Mucosa of descending colon (tissue), 3 donors: ENCODE data around the gene PRCC. TPM values are rescaled to one million over a fixed set of nuclear protein-coding genes. Genes with fewer than 3 reads are reported as not detected.

Source experiments
- ATAC-seq: fragments of 200-7000 bp; cut with Tn5 transposase; one replicate; pipeline ENCODE4 v1.9.1; 2020; ENCODE audit warnings: mild to moderate bottlenecking, moderate library complexity
- DNase-seq, 3 donors: peaks; one replicate each; pipeline ENCODE4 v3.0.0-alpha.2; 2020
- H3K36me3 ChIP-seq: fragments of 200-600 bp; one replicate; pipeline ENCODE4 v1.8.0; 2021; ENCODE audit warnings: low read depth, mild to moderate bottlenecking
- H3K4me1 ChIP-seq: fragments of 200-600 bp; one replicate; pipeline ENCODE4 v1.8.0; 2021; ENCODE audit warnings: low read depth, mild to moderate bottlenecking
- H3K4me3 ChIP-seq: fragments of 200-600 bp; one replicate; pipeline ENCODE4 v1.8.0; 2021; ENCODE audit warnings: mild to moderate bottlenecking
- H3K9me3 ChIP-seq: fragments of 200-600 bp; one replicate; pipeline ENCODE4 v1.8.0; 2021; ENCODE audit warnings: mild to moderate bottlenecking
- CTCF ChIP-seq: fragments of 200-600 bp; IDR thresholded peaks from one replicate; pipeline ENCODE4 v1.8.0; 2022; ENCODE audit warnings: antibody characterized with exemption, mild to moderate bottlenecking
- intact Hi-C, 2 donors: fragments of 100-400 bp; cut with DNase I in 1 of 2; cut with micrococcal nuclease in 1 of 2; formaldehyde crosslinking; loops; one replicate each; pipeline versions ENCODE4 v1.11.0 to v1.11.1; 2022; cut with DNase I, micrococcal nuclease
- total RNA-seq, 3 donors: library from RNA; stranded (reverse); fragmentation: NEBNext Ultra II Directional in 2 of 3; extraction: Animal tissue kit (Norgen Biotek cat#: 25700) in 2 of 3; gene quantifications; one replicate each; pipeline versions ENCODE4 v1.2.1 to v1.2.4, GENCODE V29; 2021 to 2023
- donor health status: DM: no; HTN: no; CAD: no; lungs with moderate emphysema.
- donor health status: DM: no; HTN: no; CAD: no.
- donor health status: DM: no; HTN: yes; CAD: no.

Gene PRCC
- total RNA-seq, 3 donors from 2014 or later: 55.0 to 66.1 (median 59.2) TPM

DNA sequence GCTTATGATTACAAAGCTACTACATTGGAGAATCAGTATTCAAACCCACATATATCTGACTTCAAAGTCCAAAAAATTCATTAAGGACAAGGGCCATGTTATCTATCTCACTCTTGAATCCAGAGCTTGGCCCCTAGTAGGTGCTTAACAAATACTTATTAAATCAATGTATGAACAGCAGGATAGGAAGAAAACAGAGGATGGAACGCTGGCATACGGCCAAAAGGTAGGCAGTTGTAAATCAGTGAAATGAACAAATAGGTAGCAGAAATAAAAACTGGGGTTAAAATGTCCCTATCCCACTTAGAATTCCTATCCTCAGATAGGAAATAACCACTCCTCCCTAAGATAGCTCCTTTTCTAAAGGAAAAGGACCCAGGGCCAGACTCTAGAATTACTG, 28.4 kb upstream of the PRCC start:
- intact Hi-C loops: no loop called here
- no peaks in the 10 kb centered on the region for H3K36me3 ChIP-seq
- ATAC-seq (no peak), DNase-seq (peak in 1 of 3 donors; percentile 4)
- H3K9me3 ChIP-seq: no peaks in the 10 kb centered on the region
- peaks cover 9% of the 10 kb centered on the region for H3K4me1 ChIP-seq
- no peak overlapping the region for H3K4me3 ChIP-seq
- TF ChIP-seq CTCF: no peak

DNA sequence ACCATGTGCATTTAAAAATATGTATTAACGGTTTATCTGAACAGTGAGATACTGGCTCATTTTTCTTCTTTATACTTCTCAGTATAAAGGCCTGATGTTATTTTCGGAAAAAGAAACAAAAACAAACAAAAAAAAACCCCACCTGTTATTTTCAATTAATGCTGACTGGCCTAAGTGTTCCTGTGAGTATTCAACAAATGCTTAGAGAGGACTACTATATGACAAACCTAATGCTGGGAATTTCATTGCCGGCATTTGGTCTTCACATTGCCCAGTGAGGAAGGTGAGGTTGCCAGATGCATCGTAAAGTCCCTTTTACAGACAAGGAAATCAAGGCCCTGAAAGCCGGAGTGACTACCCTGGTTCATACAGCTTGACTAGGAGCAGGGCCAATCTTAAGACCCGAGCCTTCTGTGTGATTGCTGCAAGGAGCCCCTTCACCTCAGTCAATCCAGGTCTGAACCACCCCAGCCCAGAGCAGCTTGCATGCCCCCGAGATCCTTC, 27.0 kb upstream of the PRCC start:
- peak; percentile 9 for ATAC-seq
- no peaks in the 10 kb centered on the region for H3K9me3 ChIP-seq
- intact Hi-C loops: no loop called here
- no peak for TF ChIP-seq CTCF
- peaks cover 9% of the 10 kb centered on the region for H3K4me1 ChIP-seq
- peak overlapping the region; percentile 40 for H3K4me3 ChIP-seq
- no peak for DNase-seq
- H3K36me3 ChIP-seq: peaks cover 7% of the 10 kb centered on the region

DNA sequence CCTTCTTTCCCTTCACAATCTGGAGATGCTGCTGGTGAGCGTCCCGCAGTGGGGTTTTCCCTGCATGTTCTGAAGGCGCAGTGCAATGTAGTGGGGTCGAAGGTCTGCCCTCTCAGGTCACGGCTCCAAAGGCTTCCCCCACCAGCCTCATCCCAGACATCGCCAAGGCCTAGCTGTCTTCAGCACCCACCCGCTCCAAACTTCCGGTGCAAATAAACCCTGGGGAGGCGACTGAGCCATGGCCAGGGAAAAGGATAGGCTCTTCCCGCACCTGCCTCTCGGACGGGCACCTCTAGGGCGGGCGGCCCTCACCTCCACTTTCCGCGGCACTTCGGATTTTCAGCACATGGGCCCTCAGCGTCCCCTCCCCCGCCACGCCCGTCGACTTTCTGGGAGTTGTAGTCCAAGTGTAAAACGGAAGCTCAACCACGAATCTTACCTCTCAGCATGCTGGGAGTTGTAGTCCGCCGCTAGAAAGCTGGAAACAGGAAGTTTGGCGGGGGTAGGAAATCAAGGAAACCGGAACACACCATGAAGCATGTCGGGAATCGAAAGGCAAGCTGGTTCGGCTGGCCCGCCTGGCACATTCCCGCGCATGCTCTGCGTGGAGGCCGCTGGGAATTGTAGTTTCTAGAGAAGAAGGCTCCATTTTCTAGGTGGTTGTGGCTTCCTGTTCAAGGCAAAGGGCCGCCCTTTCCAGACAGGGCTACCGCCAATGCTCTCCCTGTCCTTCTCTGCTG, 26.4 kb upstream of the PRCC start, which contains the start of gene MRPL24:
Gene MRPL24, minus strand, starts transcription at position 348 of the 740 bp plus-strand sequence. CDS start 2,384 bp downstream, outside the sequence.
- no peak for TF ChIP-seq CTCF
- Histone ChIP-seq H3K36me3 (peaks cover 7% of the 10 kb centered on the region), H3K4me3 (peak within 1 kb of the TSS; percentile 40), H3K4me1 (peaks cover 13% of the 10 kb centered on the region), H3K9me3 (no peaks in the 10 kb centered on the region)
- DNase-seq: peak; percentile 97 to 99 (median 97)
- intact Hi-C loops: no loop called here
- ATAC-seq: peak; percentile 94

DNA sequence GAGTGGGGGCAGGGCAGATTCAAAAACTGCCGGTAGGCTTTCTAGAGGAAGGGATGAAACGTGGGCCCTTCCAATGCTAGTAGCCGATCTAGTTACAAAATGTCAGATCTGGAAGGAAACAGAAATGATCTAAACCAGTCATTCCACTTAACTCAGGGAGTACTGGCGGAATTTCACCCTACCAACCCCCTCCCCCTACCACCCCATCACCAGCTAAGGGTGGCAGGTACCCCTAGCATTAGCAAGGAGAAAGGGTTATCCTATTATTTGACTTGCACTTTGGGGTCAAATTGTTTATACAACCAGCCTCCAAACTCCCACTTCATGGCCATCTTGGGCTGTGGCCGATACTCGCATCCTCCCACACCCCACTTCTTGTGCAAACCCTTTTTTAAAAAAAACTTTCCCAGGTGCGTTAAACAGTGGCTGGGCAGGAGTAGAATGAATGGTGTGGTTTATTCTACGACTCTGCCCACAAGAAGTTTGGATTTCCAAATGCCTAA, 25.8 kb upstream of the PRCC start:
- peaks cover 7% of the 10 kb centered on the region for H3K36me3 ChIP-seq
- DNase-seq (no peak), ATAC-seq (no peak)
- intact Hi-C loops: no loop called here
- peaks cover 20% of the 10 kb centered on the region for H3K4me1 ChIP-seq
- TF ChIP-seq CTCF: no peak
- no peak overlapping the region for H3K4me3 ChIP-seq
- H3K9me3 ChIP-seq: no peaks in the 10 kb centered on the region

DNA sequence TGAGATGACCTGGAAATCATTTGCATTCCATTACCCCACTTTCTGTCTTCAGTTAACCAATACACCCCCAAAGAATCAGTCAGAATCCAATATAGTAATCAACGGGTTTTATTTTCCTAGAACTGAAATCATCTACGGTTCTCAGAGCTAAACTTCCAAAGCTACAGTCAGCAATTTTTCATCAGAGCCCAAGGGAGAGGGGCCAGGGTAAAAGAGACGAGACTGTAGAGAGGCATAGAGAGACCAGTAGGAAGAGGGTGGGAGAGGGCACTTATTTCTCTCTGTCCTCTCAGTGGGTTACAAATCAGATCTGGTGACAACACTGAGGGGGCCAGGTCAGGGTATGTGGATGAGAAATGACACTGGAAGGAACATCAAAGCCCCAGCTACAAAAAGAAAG, 25.3 kb upstream of the PRCC start:
- no peak for TF ChIP-seq CTCF
- Histone ChIP-seq H3K9me3 (no peaks in the 10 kb centered on the region), H3K36me3 (peaks cover 7% of the 10 kb centered on the region), H3K4me3 (no peak overlapping the region), H3K4me1 (peaks cover 23% of the 10 kb centered on the region)
- ATAC-seq (no peak), DNase-seq (no peak)
- intact Hi-C loops: no loop called here
